Trophoblast cell (in vitro differentiated cells and primary cell): ENCODE data around the gene REEP6.

Experiments
- DNase-seq, 2 donors: peaks; one replicate each; pipeline ENCODE4 v3.0.0-alpha.2; 2016
- H2AFZ ChIP-seq: 2 replicates; pipeline ENCODE4 v1.6.1; 2013; ENCODE audit warnings: low read length, moderate library complexity, mild to moderate bottlenecking; ENCODE audit not compliant: insufficient read depth, poor library complexity
- H2AK5ac ChIP-seq: 2 replicates; pipeline ENCODE4 v1.6.1; 2013; ENCODE audit warnings: mild to moderate bottlenecking, low read length
- H2BK120ac ChIP-seq: 2 replicates; pipeline ENCODE4 v1.6.1; 2013; ENCODE audit warnings: low read length, mild to moderate bottlenecking, moderate library complexity; ENCODE audit not compliant: insufficient read depth, poor library complexity
- H2BK12ac ChIP-seq: 2 replicates; pipeline ENCODE4 v1.6.1; 2013; ENCODE audit warnings: mild to moderate bottlenecking, low read length, moderate library complexity
- H2BK5ac ChIP-seq: 2 replicates; pipeline ENCODE4 v1.6.1; 2013; ENCODE audit warnings: low read length, low read depth, moderate library complexity, mild to moderate bottlenecking; ENCODE audit not compliant: poor library complexity
- H3K14ac ChIP-seq: 2 replicates; pipeline ENCODE4 v1.6.1; 2013; ENCODE audit warnings: mild to moderate bottlenecking, low read length
- H3K18ac ChIP-seq: 2 replicates; pipeline ENCODE4 v1.6.1; 2013; ENCODE audit warnings: mild to moderate bottlenecking, low read length
- H3K23ac ChIP-seq: 2 replicates; pipeline ENCODE4 v1.6.1; 2013; ENCODE audit warnings: low read length
- H3K27ac ChIP-seq: 2 replicates; pipeline ENCODE4 v1.5.1; 2013; ENCODE audit warnings: low read depth, mild to moderate bottlenecking, inconsistent platforms, low read length, moderate library complexity
- H3K27me3 ChIP-seq: 2 replicates; pipeline ENCODE4 v1.6.1; 2013; ENCODE audit warnings: inconsistent platforms, mild to moderate bottlenecking, low read length, moderate library complexity; ENCODE audit not compliant: insufficient read depth
- H3K36me3 ChIP-seq, 2 experiments: 1 replicate in 1 of 2; 2 replicates in 1 of 2; pipeline ENCODE4 v1.6.1; 2013; ENCODE audit warnings: low read length in 2 of 2, mild to moderate bottlenecking in 2 of 2, moderate library complexity in 1 of 2; ENCODE audit not compliant: insufficient read depth in 2 of 2, control insufficient read depth in 1 of 2
- H3K4ac ChIP-seq: 2 replicates; pipeline ENCODE4 v1.6.1; 2013; ENCODE audit warnings: low read depth, mild to moderate bottlenecking, low read length, moderate library complexity
- H3K4me1 ChIP-seq, 2 experiments: 1 replicate in 1 of 2; 2 replicates in 1 of 2; pipeline ENCODE4 v1.6.1; 2013; ENCODE audit warnings: low read length in 2 of 2, mild to moderate bottlenecking in 2 of 2, moderate library complexity in 1 of 2; ENCODE audit not compliant: insufficient read depth in 2 of 2, control insufficient read depth in 1 of 2
- H3K4me2 ChIP-seq: 2 replicates; pipeline ENCODE4 v1.6.1; 2013; ENCODE audit warnings: inconsistent platforms, mild to moderate bottlenecking, low read length, moderate library complexity
- H3K4me3 ChIP-seq: 2 replicates; pipeline ENCODE4 v1.5.1; 2013; ENCODE audit warnings: mild to moderate bottlenecking, low read depth, low read length, inconsistent platforms
- H3K79me1 ChIP-seq: one replicate; pipeline ENCODE4 v1.6.1; 2013; ENCODE audit warnings: low read length
- H3K79me2 ChIP-seq: 2 replicates; pipeline ENCODE4 v1.6.1; 2013; ENCODE audit warnings: low read length, mild to moderate bottlenecking; ENCODE audit not compliant: control insufficient read depth, insufficient read depth, poor library complexity
- H3K9ac ChIP-seq: 2 replicates; pipeline ENCODE4 v1.6.1; 2013; ENCODE audit warnings: mild to moderate bottlenecking, low read length
- H3K9me3 ChIP-seq: 2 replicates; pipeline ENCODE4 v1.6.1; 2013; ENCODE audit warnings: low read depth, mild to moderate bottlenecking, control low read depth, inconsistent platforms, low read length; ENCODE audit not compliant: insufficient read depth
- H4K12ac ChIP-seq: 2 replicates; pipeline ENCODE4 v1.6.1; 2013; ENCODE audit warnings: low read depth, mild to moderate bottlenecking, low read length, moderate library complexity
- H4K8ac ChIP-seq: 2 replicates; pipeline ENCODE4 v1.6.1; 2013; ENCODE audit warnings: low read depth, mild to moderate bottlenecking, low read length, moderate library complexity
- H4K91ac ChIP-seq: one replicate; pipeline ENCODE4 v1.6.1; 2013; ENCODE audit warnings: low read depth, mild to moderate bottlenecking, low read length, moderate library complexity
- WGBS: extraction: QIAGEN DNeasy Blood & Tissue Kit; methylation state at CpG from one replicate; pipeline ENCODE4 v1.1.7; 2013; ENCODE audit warnings: missing lambda C conversion rate; ENCODE audit not compliant: insufficient read length, insufficient coverage; ENCODE audit errors: extremely low coverage; 5-methylcytosine and 5-hydroxymethylcytosine counted together

The REEP6 gene

DNA sequence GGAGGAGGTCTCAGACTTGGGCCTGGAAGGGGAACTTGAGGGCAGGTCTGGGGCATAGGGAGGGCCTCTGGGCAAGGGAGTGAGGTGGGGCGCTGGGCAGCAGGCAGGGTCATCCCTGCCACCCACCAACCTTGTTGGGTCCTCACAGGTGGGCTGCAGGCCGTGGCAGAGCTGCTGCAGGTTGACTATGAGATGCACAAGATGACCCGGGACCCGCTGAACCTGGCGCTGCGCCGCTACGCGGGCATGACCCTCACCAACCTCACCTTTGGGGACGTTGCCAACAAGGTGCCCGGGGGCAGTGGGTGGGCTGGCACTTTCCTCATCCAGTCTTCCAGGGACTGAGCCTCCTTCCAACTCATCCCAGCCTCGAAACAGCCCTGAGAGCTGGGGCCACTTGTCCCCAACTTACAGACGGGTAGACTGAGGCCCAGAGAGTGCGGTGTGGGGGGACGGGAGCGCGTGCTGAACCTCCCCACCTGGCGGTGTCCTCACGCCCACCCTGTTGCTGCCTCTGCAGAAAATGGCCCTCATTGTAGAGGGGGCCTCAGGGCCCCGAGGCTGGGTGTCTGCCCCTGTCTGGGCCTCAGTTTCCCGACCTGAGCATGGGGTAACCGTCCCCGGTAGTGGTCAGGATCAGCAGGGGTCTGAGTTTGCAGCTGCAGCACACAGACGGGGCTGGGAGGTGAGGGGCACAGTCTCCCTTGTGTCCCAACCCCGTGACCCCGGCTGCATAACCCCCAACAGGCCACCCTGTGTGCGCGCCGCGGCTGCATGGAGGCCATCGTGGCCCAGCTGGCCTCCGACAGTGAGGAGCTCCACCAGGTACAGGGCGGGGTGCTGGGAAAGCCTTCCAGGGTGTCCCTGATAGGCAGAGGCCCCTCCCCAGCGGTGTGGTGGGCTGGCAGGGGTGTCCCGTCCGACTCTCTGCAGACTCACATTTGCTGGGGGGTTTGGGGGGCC lies 30.7 kb upstream of the REEP6 start:
- Histone ChIP-seq H3K79me2 (no peaks in the 10 kb centered on the region), H2AK5ac (no peak overlapping the region), H3K79me1 (no peaks in the 10 kb centered on the region), H3K23ac (no peak overlapping the region), H3K27ac (no peak overlapping the region), H3K9ac (no peak overlapping the region), H2BK120ac (no peak overlapping the region), H4K12ac (no peak overlapping the region), H3K27me3 (peaks cover 4% of the 10 kb centered on the region), H3K14ac (no peak overlapping the region), H3K4me3 (no peak overlapping the region), H2BK12ac (no peak overlapping the region), H2BK5ac (no peak overlapping the region), H3K18ac (no peak overlapping the region), H4K8ac (no peak overlapping the region), H3K36me3 (peaks cover 3 to 5% of the 10 kb centered on the region in 2 experiments), H3K4ac (no peak overlapping the region), H2AFZ (no peak overlapping the region), H3K9me3 (peaks cover 17% of the 10 kb centered on the region), H4K91ac (no peak overlapping the region), H3K4me1 (no peaks in the 10 kb centered on the region), H3K4me2 (no peak overlapping the region)
- no peak for DNase-seq
- WGBS = no CpG with 5 or more reads among the region's 36 CpGs

DNA sequence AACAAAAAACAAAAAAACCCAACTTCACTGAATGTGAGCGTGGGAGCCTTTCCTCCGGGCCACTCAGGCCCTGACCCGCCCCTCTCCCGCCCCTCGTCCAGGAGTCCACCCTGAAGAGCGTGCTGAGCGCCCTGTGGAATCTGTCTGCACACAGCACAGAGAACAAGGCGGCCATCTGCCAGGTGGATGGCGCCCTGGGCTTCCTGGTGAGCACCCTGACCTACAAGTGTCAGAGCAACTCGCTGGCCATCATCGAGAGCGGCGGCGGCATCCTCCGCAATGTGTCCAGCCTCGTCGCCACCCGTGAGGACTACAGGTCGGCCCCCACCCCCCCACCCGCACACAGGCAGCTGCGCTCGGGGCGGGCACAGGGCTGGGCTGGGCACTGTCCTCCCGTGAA lies 29.1 kb upstream of the REEP6 start:
- Histone ChIP-seq H4K91ac (no peak overlapping the region), H3K9ac (no peak overlapping the region), H3K27me3 (peaks cover 20% of the 10 kb centered on the region), H3K36me3 (peaks cover 3 to 5% of the 10 kb centered on the region in 2 experiments), H3K79me2 (no peaks in the 10 kb centered on the region), H3K14ac (no peak overlapping the region), H3K18ac (no peak overlapping the region), H3K4me2 (no peak overlapping the region), H2AK5ac (no peak overlapping the region), H4K8ac (no peak overlapping the region), H2BK5ac (no peak overlapping the region), H3K4ac (no peak overlapping the region), H3K9me3 (peaks cover 18% of the 10 kb centered on the region), H3K23ac (no peak overlapping the region), H2BK120ac (no peak overlapping the region), H3K4me3 (no peak overlapping the region), H4K12ac (no peak overlapping the region), H3K4me1 (peaks cover 0 to 3% of the 10 kb centered on the region in 2 experiments), H3K27ac (no peak overlapping the region), H3K79me1 (no peaks in the 10 kb centered on the region), H2AFZ (no peak overlapping the region), H2BK12ac (no peak overlapping the region)
- no CpG with 5 or more reads among the region's 24 CpGs for WGBS
- no peak for DNase-seq

DNA sequence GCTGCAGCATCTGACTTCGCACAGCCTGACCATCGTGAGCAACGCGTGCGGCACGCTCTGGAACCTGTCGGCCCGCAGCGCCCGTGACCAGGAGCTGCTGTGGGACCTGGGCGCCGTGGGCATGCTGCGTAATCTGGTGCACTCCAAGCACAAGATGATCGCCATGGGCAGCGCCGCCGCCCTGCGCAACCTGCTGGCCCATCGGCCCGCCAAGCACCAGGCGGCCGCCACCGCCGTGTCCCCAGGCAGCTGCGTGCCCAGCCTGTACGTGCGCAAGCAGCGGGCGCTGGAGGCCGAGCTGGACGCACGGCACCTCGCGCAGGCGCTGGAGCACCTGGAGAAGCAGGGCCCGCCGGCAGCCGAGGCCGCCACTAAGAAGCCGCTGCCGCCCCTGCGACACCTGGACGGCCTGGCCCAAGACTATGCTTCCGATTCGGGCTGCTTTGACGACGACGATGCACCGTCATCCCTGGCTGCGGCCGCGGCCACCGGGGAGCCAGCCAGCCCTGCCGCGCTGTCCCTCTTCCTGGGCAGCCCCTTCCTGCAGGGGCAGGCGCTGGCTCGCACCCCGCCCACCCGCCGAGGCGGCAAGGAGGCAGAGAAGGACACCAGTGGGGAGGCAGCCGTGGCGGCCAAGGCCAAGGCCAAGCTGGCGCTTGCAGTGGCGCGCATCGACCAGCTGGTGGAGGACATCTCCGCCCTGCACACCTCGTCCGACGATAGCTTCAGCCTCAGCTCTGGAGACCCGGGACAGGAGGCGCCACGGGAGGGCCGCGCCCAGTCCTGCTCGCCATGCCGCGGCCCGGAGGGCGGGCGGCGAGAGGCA lies 25.6 kb upstream of the REEP6 start:
- Histone ChIP-seq H2BK5ac (no peak overlapping the region), H3K79me1 (no peaks in the 10 kb centered on the region), H2AK5ac (no peak overlapping the region), H2BK12ac (no peak overlapping the region), H3K23ac (no peak overlapping the region), H3K36me3 (peaks cover 0 to under 1% of the 10 kb centered on the region in 2 experiments), H3K4me1 (peaks cover 4 to 11% of the 10 kb centered on the region in 2 experiments), H3K27me3 (peaks cover 55% of the 10 kb centered on the region), H3K27ac (no peak overlapping the region), H3K4ac (no peak overlapping the region), H4K91ac (no peak overlapping the region), H3K4me2 (no peak overlapping the region), H3K4me3 (no peak overlapping the region), H3K79me2 (no peaks in the 10 kb centered on the region), H3K18ac (no peak overlapping the region), H3K14ac (no peak overlapping the region), H2BK120ac (no peak overlapping the region), H4K12ac (no peak overlapping the region), H2AFZ (no peak overlapping the region), H3K9ac (no peak overlapping the region), H3K9me3 (peaks cover 24% of the 10 kb centered on the region), H4K8ac (no peak overlapping the region)
- DNase-seq = peak; percentile 33 to 58
- WGBS = no CpG with 5 or more reads among the region's 83 CpGs

DNA sequence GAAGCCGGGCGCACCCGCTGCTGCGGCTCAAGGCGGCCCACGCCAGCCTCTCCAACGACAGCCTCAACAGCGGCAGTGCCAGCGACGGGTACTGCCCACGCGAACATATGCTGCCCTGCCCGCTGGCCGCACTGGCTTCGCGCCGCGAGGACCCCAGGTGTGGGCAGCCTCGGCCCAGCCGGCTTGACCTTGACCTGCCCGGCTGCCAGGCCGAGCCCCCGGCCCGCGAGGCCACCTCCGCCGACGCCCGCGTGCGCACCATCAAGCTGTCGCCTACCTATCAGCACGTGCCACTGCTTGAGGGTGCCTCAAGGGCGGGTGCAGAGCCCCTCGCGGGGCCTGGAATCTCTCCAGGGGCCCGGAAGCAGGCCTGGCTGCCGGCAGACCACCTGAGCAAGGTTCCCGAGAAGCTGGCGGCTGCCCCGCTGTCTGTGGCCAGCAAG lies 24.9 kb upstream of the REEP6 start:
- Histone ChIP-seq H2BK5ac (no peak overlapping the region), H4K8ac (no peak overlapping the region), H3K14ac (no peak overlapping the region), H3K4ac (no peak overlapping the region), H3K9ac (no peak overlapping the region), H4K12ac (no peak overlapping the region), H3K4me3 (no peak overlapping the region), H4K91ac (no peak overlapping the region), H3K79me1 (no peaks in the 10 kb centered on the region), H3K79me2 (no peaks in the 10 kb centered on the region), H2BK120ac (no peak overlapping the region), H2AK5ac (no peak overlapping the region), H3K23ac (no peak overlapping the region), H3K27me3 (peaks cover 62% of the 10 kb centered on the region), H3K4me1 (peaks cover 5 to 17% of the 10 kb centered on the region in 2 experiments), H3K36me3 (no peaks in the 10 kb centered on the region), H3K9me3 (peaks cover 27% of the 10 kb centered on the region), H3K27ac (no peak overlapping the region), H2BK12ac (no peak overlapping the region), H3K18ac (no peak overlapping the region), H2AFZ (no peak overlapping the region), H3K4me2 (no peak overlapping the region)
- DNase-seq = no peak
- WGBS = no CpG with 5 or more reads among the region's 41 CpGs
